Measurements from ENCODE around the gene SIPA1.

GRCh38 chr11:65637032-65637557 is 806 bp upstream of the SIPA1 start:
- TF ChIP-seq CTCF (conservative IDR thresholded peaks at IDR 0.05; ENCODE audit: low read depth, low read length) (no peak), EZH2 (IDR thresholded peaks at IDR 0.05; ENCODE audit: borderline replicate concordance, low read depth, low read length, poor library complexity, severe bottlenecking) (no peak)
